Osteoblast (primary cell): ENCODE results near the gene ADAMTSL1. TPM values are rescaled to one million over a fixed set of nuclear protein-coding genes. Genes with fewer than 3 reads are reported as not detected.

Experiments
- DNase-seq: peaks from one replicate; pipeline ENCODE4 v3.0.0; 2011; ENCODE audit warnings: low spot score, mixed read lengths; ENCODE audit not compliant: insufficient read length; ENCODE audit errors: missing footprints
- H2AFZ ChIP-seq: 2 replicates; pipeline ENCODE4 v1.6.0; 2011; ENCODE audit warnings: mild to moderate bottlenecking, low read length
- H3K27ac ChIP-seq: 2 replicates; pipeline ENCODE4 v1.5.1; 2011; ENCODE audit warnings: mild to moderate bottlenecking, low read depth, low read length, moderate library complexity
- H3K27me3 ChIP-seq: 2 replicates; pipeline ENCODE4 v1.6.0; 2012; ENCODE audit warnings: mild to moderate bottlenecking, control low read depth, inconsistent platforms, low read length, moderate library complexity; ENCODE audit not compliant: insufficient read depth
- H3K36me3 ChIP-seq: 2 replicates; pipeline ENCODE4 v1.5.1; 2011; ENCODE audit warnings: mild to moderate bottlenecking, low read length, control low read depth, moderate library complexity; ENCODE audit not compliant: insufficient read depth
- H3K4me1 ChIP-seq: 2 replicates; pipeline ENCODE4 v1.5.1; 2011; ENCODE audit warnings: mild to moderate bottlenecking, low read length, control low read depth, moderate library complexity; ENCODE audit not compliant: insufficient read depth
- H3K4me2 ChIP-seq: 2 replicates; pipeline ENCODE4 v1.6.0; 2011; ENCODE audit warnings: mild to moderate bottlenecking, low read length; ENCODE audit not compliant: insufficient read depth
- H3K4me3 ChIP-seq: fragments of 200-600 bp; sonication (generic); 3 replicates; pipeline ENCODE4 v1.5.1; 2012; ENCODE audit warnings: mild to moderate bottlenecking, low read length, inconsistent platforms; ENCODE audit not compliant: insufficient read depth
- H3K79me2 ChIP-seq: 2 replicates; pipeline ENCODE4 v1.6.0; 2012; ENCODE audit warnings: mild to moderate bottlenecking, low read length, control low read depth, inconsistent platforms; ENCODE audit not compliant: insufficient read depth
- H3K9me3 ChIP-seq: 2 replicates; pipeline ENCODE4 v1.5.1; 2011; ENCODE audit warnings: low read depth, low read length, control low read depth
- H4K20me1 ChIP-seq: 2 replicates; pipeline ENCODE4 v1.6.0; 2012; ENCODE audit warnings: mild to moderate bottlenecking, low read length, control low read depth; ENCODE audit not compliant: insufficient read depth
- CTCF ChIP-seq: IDR thresholded peaks from 2 replicates; pipeline ENCODE4 v1.5.1; 2011; ENCODE audit warnings: mild to moderate bottlenecking, low read depth, low read length, moderate library complexity; ENCODE audit errors: extremely low read depth
- total RNA-seq: library from RNA; depleted of rRNA; stranded (reverse); fragments of >200 nt; gene quantifications from 2 replicates; pipeline ENCODE4 v1.2.3, GENCODE V29; 2012

The ADAMTSL1 gene
- total RNA-seq, 1 donor: 54.3 TPM

GRCh38 chr9:18805386-18805785 is 331.4 kb downstream of the ADAMTSL1 start:
- H3K79me2 ChIP-seq: peaks cover 9% of the 10 kb centered on the region
- H3K36me3 ChIP-seq: peaks cover 34% of the 10 kb centered on the region
- no peak overlapping the region for H2AFZ ChIP-seq
- H3K27me3 ChIP-seq: no peaks in the 10 kb centered on the region
- no peaks in the 10 kb centered on the region for H4K20me1 ChIP-seq
- no peak overlapping the region for H3K4me2 ChIP-seq
- no peak for TF ChIP-seq CTCF
- H3K9me3 ChIP-seq: no peaks in the 10 kb centered on the region
- H3K27ac ChIP-seq: no peak overlapping the region
- no peaks in the 10 kb centered on the region for H3K4me1 ChIP-seq
- no peak overlapping the region for H3K4me3 ChIP-seq
- DNase-seq: no peak

- no peak for DNase-seq
- no peak overlapping the region for H2AFZ ChIP-seq
- H3K9me3 ChIP-seq: no peaks in the 10 kb centered on the region
- peaks cover 27% of the 10 kb centered on the region for H3K36me3 ChIP-seq
- no peaks in the 10 kb centered on the region for H3K4me1 ChIP-seq
- no peaks in the 10 kb centered on the region for H3K27me3 ChIP-seq
- H3K4me2 ChIP-seq: no peak overlapping the region
- H3K4me3 ChIP-seq: no peak overlapping the region
- no peaks in the 10 kb centered on the region for H4K20me1 ChIP-seq
- H3K79me2 ChIP-seq: peaks cover 9% of the 10 kb centered on the region
- no peak for TF ChIP-seq CTCF
- H3K27ac ChIP-seq: no peak overlapping the region
Observed at GRCh38 chr9:18806232-18807080, 332.5 kb downstream of the ADAMTSL1 start.

- no peaks in the 10 kb centered on the region for H3K9me3 ChIP-seq
- H3K79me2 ChIP-seq: peaks cover 3% of the 10 kb centered on the region
- H3K4me2 ChIP-seq: no peak overlapping the region
- H4K20me1 ChIP-seq: no peaks in the 10 kb centered on the region
- no peak overlapping the region for H3K4me3 ChIP-seq
- no peak for TF ChIP-seq CTCF
- H2AFZ ChIP-seq: no peak overlapping the region
- no peaks in the 10 kb centered on the region for H3K4me1 ChIP-seq
- no peaks in the 10 kb centered on the region for H3K27me3 ChIP-seq
- DNase-seq: no peak
- H3K36me3 ChIP-seq: peaks cover 13% of the 10 kb centered on the region
- H3K27ac ChIP-seq: no peak overlapping the region
Observed at GRCh38 chr9:18810581-18810980, 336.6 kb downstream of the ADAMTSL1 start.

GRCh38 chr9:18811171-18811570 is 337.2 kb downstream of the ADAMTSL1 start:
- Histone ChIP-seq H3K9me3 (no peaks in the 10 kb centered on the region), H3K36me3 (peaks cover 7% of the 10 kb centered on the region), H3K27ac (no peak overlapping the region), H3K4me3 (no peak overlapping the region), H2AFZ (no peak overlapping the region), H3K27me3 (no peaks in the 10 kb centered on the region), H4K20me1 (no peaks in the 10 kb centered on the region), H3K4me1 (no peaks in the 10 kb centered on the region), H3K4me2 (no peak overlapping the region), H3K79me2 (peaks cover 2% of the 10 kb centered on the region)
- DNase-seq: no peak
- no peak for TF ChIP-seq CTCF
